ENCODE data around the gene ZNF189. TPM values are rescaled to one million over a fixed set of nuclear protein-coding genes. Genes with fewer than 3 reads are reported as not detected.

ZNF189 gene
- total and polyA plus RNA-seq, 12 donors, result 17.8 to 86.8 (median 35.1) TPM

GRCh38 chr9:101415578-101415977, 16.9 kb downstream of the ZNF189 start:
- H3K4me1 ChIP-seq (replicated peaks in 1 of 2), result peaks cover 0 to 8% of the 10 kb centered on the region in 2 donors
- no peaks in the 10 kb centered on the region for H3K36me3 ChIP-seq (replicated peaks in 1 of 2)
- no peaks in the 10 kb centered on the region for H3K27me3 ChIP-seq
- intact Hi-C loops (cut with DNase I), result no loop called here
- H3K9me3 ChIP-seq (replicated peaks in 1 of 3), result peaks cover 0 to 21% (median 0%) of the 10 kb centered on the region in 3 donors
- H3K27ac ChIP-seq, result no peak overlapping the region
- TF ChIP-seq, protein P1, sequence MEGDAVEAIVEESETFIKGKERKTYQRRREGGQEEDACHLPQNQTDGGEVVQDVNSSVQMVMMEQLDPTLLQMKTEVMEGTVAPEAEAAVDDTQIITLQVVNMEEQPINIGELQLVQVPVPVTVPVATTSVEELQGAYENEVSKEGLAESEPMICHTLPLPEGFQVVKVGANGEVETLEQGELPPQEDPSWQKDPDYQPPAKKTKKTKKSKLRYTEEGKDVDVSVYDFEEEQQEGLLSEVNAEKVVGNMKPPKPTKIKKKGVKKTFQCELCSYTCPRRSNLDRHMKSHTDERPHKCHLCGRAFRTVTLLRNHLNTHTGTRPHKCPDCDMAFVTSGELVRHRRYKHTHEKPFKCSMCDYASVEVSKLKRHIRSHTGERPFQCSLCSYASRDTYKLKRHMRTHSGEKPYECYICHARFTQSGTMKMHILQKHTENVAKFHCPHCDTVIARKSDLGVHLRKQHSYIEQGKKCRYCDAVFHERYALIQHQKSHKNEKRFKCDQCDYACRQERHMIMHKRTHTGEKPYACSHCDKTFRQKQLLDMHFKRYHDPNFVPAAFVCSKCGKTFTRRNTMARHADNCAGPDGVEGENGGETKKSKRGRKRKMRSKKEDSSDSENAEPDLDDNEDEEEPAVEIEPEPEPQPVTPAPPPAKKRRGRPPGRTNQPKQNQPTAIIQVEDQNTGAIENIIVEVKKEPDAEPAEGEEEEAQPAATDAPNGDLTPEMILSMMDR (IDR thresholded peaks at IDR 0.05), result no peak
- TF ChIP-seq POLR2A (IDR thresholded peaks at IDR 0.05), result no peak
- no peak for DNase-seq
- no peak overlapping the region for H3K4me3 ChIP-seq

GRCh38 chr9:101417389-101417788, 18.7 kb downstream of the ZNF189 start:
- Histone ChIP-seq H3K27ac (no peak overlapping the region), H3K27me3 (no peaks in the 10 kb centered on the region), H3K4me1 (replicated peaks in 1 of 2) (peaks cover 0 to 8% of the 10 kb centered on the region in 2 donors), H3K36me3 (replicated peaks in 1 of 2) (no peaks in the 10 kb centered on the region), H3K9me3 (replicated peaks in 1 of 3) (peaks cover 0 to 15% (median 0%) of the 10 kb centered on the region in 3 donors), H3K4me3 (no peak overlapping the region)
- no peak for DNase-seq
- intact Hi-C loops (cut with DNase I), result no loop called here
- TF ChIP-seq, protein P1 (IDR thresholded peaks at IDR 0.05), result no peak
- no peak for TF ChIP-seq POLR2A (IDR thresholded peaks at IDR 0.05)

DNA sequence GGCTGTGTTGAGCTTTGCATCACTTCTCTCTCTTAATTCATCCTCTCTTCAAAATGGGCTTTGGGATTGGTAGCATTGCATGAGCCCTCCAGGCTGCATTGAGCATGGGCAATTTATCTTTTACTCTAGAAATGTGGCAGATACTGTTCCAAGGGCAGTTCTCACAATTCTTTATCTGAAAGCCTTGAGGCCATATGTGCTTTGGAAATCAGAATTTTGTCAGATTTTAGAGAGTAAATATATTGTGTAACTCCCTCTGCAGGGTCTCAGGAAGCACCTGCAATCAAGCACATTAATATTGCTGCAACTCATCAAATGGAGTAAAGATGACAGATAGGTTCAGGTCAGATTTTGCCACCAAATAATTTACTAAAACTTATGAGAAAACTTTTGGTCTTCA, 19.3 kb downstream of the ZNF189 start:
- Histone ChIP-seq H3K9me3 (replicated peaks in 1 of 3) (peaks cover 0 to 10% (median 0%) of the 10 kb centered on the region in 3 donors), H3K4me1 (replicated peaks in 1 of 2) (peaks cover 0 to 8% of the 10 kb centered on the region in 2 donors), H3K27me3 (no peaks in the 10 kb centered on the region), H3K4me3 (no peak overlapping the region), H3K27ac (no peak overlapping the region), H3K36me3 (replicated peaks in 1 of 2) (no peaks in the 10 kb centered on the region)
- no peak for TF ChIP-seq POLR2A (IDR thresholded peaks at IDR 0.05)
- TF ChIP-seq, protein P1 (IDR thresholded peaks at IDR 0.05), result no peak
- peak in 1 of 7 donors; percentile 16 for DNase-seq
- intact Hi-C loops (cut with DNase I), result no loop called here

GRCh38 chr9:101418518-101419430, 20.1 kb downstream of the ZNF189 start:
- H3K4me3 ChIP-seq, result no peak overlapping the region
- no peaks in the 10 kb centered on the region for H3K36me3 ChIP-seq (replicated peaks in 1 of 2)
- 38 to 44% (median 39%) methylated on average over 7 of the region's 7 CpGs for WGBS, 4 donors
- H3K4me1 ChIP-seq (replicated peaks in 1 of 2), result peaks cover 0 to 8% of the 10 kb centered on the region in 2 donors
- intact Hi-C loops (cut with DNase I), result no loop called here
- peak overlapping the region in 3 of 5 donors; percentile 6 to 41 (median 9) for H3K27ac ChIP-seq
- no peak for TF ChIP-seq POLR2A (IDR thresholded peaks at IDR 0.05)
- TF ChIP-seq, protein P1 (IDR thresholded peaks at IDR 0.05), result no peak
- H3K9me3 ChIP-seq (replicated peaks in 1 of 3), result peaks cover 0 to 4% (median 0%) of the 10 kb centered on the region in 3 donors
- no peaks in the 10 kb centered on the region for H3K27me3 ChIP-seq
- DNase-seq, result peak in 2 of 7 donors; percentile 31 to 37

Data from adrenal gland (tissue), 12 donors.